Measurements from ENCODE around the gene RAB23.
"Not testable (repeated sequence)": the region's sequence is repeated elsewhere in the genome, so short reads cannot be mapped to it uniquely, and the experiment has no call there.

Gene RAB23

DNA sequence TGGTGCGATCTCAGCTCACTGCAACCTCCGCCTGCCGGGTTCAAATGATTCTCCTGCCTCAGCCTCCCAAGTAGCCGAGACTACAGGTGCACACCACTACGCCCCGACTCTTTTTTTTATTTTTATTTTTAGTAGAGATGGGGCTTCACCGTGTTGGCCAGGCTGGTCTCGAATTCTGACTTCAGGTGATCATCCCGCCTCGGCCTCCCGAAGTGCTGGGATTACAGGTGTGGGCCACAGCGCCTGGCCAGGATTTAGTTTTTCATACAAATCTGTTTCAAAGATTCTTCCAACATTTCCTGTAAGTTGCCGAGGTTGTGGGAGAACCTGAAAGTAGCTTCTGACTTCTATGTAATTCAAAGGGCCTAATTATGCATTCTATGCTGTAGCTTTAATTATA lies 21.4 kb upstream of the RAB23 start:
- not testable (repeated sequence) for DNase-seq (ENCODE audit: low read depth in 2 of 2)

GRCh38 chr6:57242505-57242904 lies 20.4 kb upstream of the RAB23 start:
- peak; percentile 87 to 92 for DNase-seq (ENCODE audit: low read depth in 2 of 2)

DNA sequence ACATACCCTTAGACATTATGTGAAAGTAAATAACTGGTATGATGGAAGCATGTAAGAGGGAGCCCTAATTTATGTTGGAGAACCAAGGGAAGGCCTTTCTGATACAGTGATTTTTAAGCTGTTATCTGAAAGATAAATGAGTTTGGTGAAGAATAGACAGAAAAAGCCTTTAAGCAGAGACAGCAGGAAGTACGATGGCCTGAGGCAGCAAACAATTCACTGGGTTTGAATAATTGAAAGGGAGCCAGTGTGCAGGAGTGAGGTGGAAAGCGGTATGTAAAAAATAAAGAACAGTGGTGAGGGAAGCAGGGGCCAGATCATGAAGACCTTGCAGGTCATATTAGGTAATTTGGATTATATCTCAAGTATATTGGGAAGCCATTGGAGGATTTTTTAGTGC lies 4.1 kb upstream of the RAB23 start:
- DNase-seq (ENCODE audit: low read depth in 2 of 2) = no peak

DNA sequence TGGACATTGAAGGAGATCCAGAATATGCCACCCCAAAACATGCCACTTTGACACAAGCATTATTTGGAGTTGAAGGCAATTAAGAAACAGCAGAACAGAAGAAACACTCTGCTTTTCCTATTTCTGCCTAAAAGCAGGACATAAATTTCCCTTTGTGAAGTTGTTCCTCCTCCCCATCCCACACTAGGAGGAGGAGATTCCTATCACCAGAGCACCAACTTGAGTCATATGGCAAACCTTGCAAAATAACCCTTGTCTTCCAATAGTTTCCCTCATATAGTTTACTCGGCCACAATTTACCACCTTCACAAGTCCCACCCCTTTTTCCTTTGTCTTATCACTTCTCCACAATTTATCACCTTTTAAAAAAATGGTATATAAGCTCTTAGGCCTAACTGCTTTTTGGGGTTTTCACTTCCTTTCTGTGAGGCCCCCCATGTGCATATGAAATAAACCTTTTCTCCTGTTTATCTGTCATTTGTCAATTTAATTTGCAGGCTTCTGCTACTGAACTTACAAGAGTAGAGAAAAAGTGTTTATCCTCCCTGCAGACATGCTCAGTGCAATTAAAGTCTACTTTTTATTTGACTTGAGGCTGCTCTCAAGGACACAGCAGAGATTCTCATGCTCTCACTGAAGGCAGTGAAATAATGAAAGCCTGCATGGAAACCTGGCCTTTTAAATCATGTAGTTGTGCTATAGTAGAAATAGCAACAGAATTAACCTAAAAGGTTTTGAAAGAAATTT lies 2.8 kb upstream of the RAB23 start:
- DNase-seq (ENCODE audit: low read depth in 2 of 2) = peak in 1 of 2 experiments; percentile 13

- DNase-seq (ENCODE audit: low read depth in 2 of 2) = no peak
Measured at GRCh38 chr6:57222743-57223077, 603 bp upstream of the RAB23 start.

GRCh38 chr6:57221191-57221935 lies 744 bp downstream of the RAB23 start:
- DNase-seq (ENCODE audit: low read depth in 2 of 2) = peak; percentile 17 to 23

DNA sequence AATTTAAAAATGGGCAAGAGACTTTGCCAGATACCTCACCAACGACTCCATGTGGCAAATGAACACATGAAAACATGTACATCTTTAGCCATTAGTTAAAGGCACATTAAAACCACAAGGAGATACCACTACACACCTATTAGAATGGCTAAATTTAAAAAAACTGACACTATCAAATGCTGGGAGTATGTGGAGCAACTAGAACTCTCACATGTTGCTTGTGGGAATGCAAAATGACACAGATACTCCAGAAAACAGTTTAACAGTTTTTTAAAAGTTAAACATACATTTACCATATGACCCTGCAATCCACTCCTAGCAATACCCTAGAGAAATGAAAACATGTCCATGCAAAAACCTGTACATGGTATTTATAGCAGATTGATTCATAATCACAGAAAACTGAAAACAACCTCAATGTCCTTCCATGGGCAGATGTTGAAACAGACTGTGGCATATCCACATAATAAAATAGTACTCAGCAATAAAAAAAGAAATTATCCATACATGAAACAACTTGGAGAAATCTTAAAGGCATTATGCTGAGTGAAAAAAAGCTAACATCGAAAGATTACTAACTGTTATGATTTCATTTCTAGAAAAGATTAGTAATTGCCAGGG lies 1.9 kb downstream of the RAB23 start:
- DNase-seq (ENCODE audit: low read depth in 2 of 2) = no peak

- no peak for DNase-seq (ENCODE audit: low read depth in 2 of 2)
Measured at GRCh38 chr6:57217270-57217669, 4.8 kb downstream of the RAB23 start.

- no peak for DNase-seq (ENCODE audit: low read depth in 2 of 2)
Measured at GRCh38 chr6:57216235-57217101, 5.6 kb downstream of the RAB23 start.

- DNase-seq (ENCODE audit: low read depth in 2 of 2) = no peak
Measured at GRCh38 chr6:57215260-57215659, 6.8 kb downstream of the RAB23 start.

DNA sequence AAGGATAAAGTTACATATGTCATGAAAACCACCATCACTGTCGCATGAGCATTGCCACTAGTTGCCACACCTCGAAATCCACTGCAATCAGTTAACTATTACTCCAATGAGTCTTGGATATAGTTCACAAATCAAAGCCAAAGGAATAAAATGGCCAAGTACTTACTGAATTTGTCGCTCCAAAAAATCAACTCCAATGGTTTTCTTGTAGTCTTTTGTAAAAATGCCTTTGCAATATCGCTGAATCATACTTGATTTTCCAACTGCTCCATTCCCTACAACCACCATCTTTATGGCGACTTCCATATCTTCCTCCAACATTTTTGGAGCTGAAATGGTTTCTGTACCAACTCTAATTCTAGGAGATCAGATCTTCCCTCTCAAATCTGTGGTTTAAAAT lies 12.0 kb downstream of the RAB23 start:
- DNase-seq (ENCODE audit: low read depth in 2 of 2) = no peak

DNA sequence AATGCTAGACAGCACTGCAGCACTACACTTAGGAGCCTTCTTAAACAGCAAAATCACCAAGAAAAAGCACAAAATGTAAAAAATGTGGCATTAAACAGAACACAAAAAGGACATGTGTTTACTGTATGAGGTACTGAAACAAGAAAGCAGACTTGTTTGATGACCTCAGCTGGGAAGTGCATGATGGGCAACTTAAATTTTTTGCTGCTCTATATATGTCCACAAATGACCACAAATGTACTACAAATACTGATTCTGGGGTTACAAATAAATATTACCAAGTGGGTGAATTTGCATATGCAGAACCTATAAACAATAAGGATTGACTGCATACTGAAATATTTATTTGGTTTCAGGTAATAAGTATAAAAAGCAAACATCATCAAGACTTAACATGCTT lies 13.1 kb downstream of the RAB23 start:
- no peak for DNase-seq (ENCODE audit: low read depth in 2 of 2)

DNA sequence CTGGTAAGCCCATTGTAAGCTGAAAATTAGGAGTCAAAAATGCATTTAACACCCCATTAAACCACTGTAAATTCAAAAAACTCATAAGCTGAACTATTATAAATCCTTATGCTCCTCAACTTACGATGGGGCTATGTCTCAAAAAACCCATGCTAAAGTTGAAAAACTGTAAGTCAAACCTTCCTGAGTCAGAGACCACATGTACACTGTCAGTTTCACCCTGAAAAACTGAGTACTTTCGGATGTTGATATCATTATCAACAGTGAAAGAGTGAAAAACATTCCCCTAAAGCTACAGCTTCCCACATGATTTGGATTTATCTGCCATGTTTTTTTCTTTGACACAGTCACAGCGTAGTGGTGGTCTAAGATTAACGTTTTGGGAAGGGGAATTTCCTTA lies 14.2 kb downstream of the RAB23 start:
- no peak for DNase-seq (ENCODE audit: low read depth in 2 of 2)

- no peak for DNase-seq (ENCODE audit: low read depth in 2 of 2)
Measured at GRCh38 chr6:57207141-57207540, 15.0 kb downstream of the RAB23 start.

- DNase-seq (ENCODE audit: low read depth in 2 of 2) = no peak
Measured at GRCh38 chr6:57205550-57206328, 16.4 kb downstream of the RAB23 start.

- no peak for DNase-seq (ENCODE audit: low read depth in 2 of 2)
Measured at GRCh38 chr6:57201718-57202117, 20.4 kb downstream of the RAB23 start.

DNA sequence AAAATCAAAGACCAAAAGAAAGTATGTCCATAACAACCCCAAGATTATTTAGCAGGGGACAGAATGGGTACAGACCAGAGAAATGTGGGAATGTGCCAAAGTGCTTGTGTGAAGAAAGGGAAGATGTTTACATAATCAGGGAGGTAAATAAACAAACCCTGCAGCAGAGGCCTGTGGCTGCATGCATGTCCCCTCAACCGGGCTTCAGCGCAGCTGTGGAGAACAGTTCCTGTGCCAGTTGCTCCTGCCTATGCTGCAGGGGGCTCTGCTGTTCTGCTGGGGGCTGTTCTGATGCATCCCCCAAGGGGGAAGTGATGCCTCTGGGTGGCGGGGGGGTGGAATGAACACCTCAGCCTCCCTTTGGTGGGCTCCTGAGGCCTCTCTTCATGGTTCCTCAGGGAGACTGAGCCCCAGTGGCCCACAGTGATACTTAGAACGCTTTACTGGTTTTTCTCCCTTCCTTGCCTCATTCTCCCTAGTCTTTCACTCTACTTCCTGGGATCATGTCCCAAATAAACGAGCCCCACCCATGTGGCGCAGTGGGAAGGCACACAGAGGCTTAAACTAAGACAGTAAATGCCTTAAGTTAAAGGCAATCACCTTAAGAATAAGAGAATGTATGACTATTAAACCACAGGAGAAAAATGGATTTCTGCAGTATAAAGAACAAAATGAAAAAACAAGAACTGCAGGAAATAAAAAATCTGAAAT lies 23.0 kb downstream of the RAB23 start:
- no peak for DNase-seq (ENCODE audit: low read depth in 2 of 2)

DNA sequence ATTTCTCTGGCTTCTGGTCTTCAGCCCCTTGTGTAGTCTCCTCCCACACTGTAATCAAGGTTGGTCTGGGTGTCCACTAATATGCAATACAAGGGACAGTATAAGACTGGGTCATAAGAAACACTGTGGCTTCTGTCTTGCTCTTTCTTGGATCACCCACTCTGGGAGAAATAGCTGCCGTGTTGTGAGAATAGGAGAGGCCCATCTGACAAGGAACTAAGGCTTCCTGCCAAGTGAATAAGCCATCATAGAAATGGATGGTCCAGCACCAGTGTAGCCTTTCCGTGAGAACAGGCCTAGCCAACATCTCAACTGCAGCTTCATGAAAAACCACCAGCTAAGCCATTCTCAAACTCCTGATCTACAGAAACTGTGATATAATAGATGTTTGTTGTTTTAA lies 26.6 kb downstream of the RAB23 start:
- DNase-seq (ENCODE audit: low read depth in 2 of 2) = no peak

DNA sequence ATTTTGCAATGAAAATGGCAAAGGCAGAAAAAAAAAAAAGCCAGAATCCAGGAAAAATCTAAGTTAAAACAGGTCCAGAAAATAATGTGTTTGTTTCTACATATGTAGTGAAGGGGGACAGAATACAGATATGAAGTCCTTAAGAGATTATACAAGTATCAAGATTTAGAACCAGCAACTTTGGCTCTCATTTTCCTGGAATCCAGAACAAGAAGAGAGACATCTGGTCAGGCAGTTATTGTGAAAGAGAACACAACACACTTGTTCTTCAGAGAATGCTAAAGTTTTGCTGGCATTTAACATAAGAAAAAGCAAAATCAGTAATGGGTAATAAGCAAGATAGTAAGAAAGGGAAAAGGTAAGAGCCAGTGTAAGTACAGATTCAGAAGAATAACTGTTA lies 28.9 kb downstream of the RAB23 start:
- no peak for DNase-seq (ENCODE audit: low read depth in 2 of 2)

GRCh38 chr6:57190140-57190539 lies 32.0 kb downstream of the RAB23 start:
- DNase-seq (ENCODE audit: low read depth in 2 of 2) = peak in 1 of 2 experiments; percentile 35

GRCh38 chr6:57183336-57183735 lies 38.8 kb downstream of the RAB23 start:
- no peak for DNase-seq (ENCODE audit: low read depth in 2 of 2)
